GM12878 (cell line): ENCODE data around the gene SLC16A10. TPM values are rescaled to one million over a fixed set of nuclear protein-coding genes. Genes with fewer than 3 reads are reported as not detected.

Experiments
- ATAC-seq: fragments of 200-7000 bp; cut with Tn5 transposase; 3 replicates; pipeline ENCODE4 v1.9.1; 2020; ENCODE audit warnings: mild to moderate bottlenecking, moderate library complexity
- BruUV-seq: library from RNA; stranded (reverse); fragments of 400-500 nt; replicated peaks from 2 replicates; lab custom pipeline; 2021; lab: Mats Ljungman, UMichigan
- CTCF ChIA-PET: fragments of 300-600 bp; sonication (Branson Sonifier 250); formaldehyde crosslinking; extraction: SDS; loops from one replicate; lab custom pipeline; 2021; ENCODE audit warnings: inconsistent platforms; lab: Yijun Ruan, JAX
- POLR2A ChIA-PET: fragments of 350-600 bp; formaldehyde crosslinking; extraction: SDS; loops from one replicate; lab custom pipeline; 2021; ENCODE audit warnings: inconsistent platforms; lab: Charles Lee
- RAD21 ChIA-PET: fragments of 300-600 bp; sonication (Branson Sonifier 250); formaldehyde crosslinking; loops from one replicate; lab custom pipeline; 2023; ENCODE audit warnings: antibody characterized with exemption; ENCODE audit not compliant: unreplicated experiment; lab: Charles Lee
- SMC1A ChIA-PET: fragments of 300-600 bp; sonication (Branson Sonifier 250); formaldehyde crosslinking; loops from one replicate; lab custom pipeline; 2023; ENCODE audit not compliant: unreplicated experiment, uncharacterized antibody; lab: Charles Lee
- DNase-seq: peaks from one replicate; pipeline ENCODE4 v3.0.0-alpha.2; 2011; ENCODE audit warnings: low read depth, low spot score
- FAIRE-seq: peaks from 3 replicates; lab custom pipeline; 2011; peaks lifted over from hg19 to GRCh38; lab: Jason Lieb, UNC
- H2AFZ ChIP-seq: 2 replicates; pipeline ENCODE4 v1.6.0; 2011; ENCODE audit warnings: low read depth, low read length, control low read depth; ENCODE audit not compliant: control insufficient read depth
- H3K27ac ChIP-seq: 2 replicates; pipeline ENCODE4 v1.5.1; 2011; ENCODE audit warnings: control low read depth; ENCODE audit not compliant: control insufficient read depth, insufficient read depth
- H3K27me3 ChIP-seq, 2 experiments: replicated peaks in 1 of 2; 2 replicates each; pipeline versions ENCODE4 v1.6.0 to v1.6.1; 2011; ENCODE audit warnings: low read length in 1 of 2; ENCODE audit not compliant: control insufficient read depth in 2 of 2, insufficient read depth in 2 of 2
- H3K36me3 ChIP-seq, 2 experiments: 2 replicates each; pipeline ENCODE4 v1.5.1; 2011; ENCODE audit warnings: low read length in 1 of 2; ENCODE audit not compliant: control insufficient read depth in 2 of 2, insufficient read depth in 2 of 2
- H3K4me1 ChIP-seq: 2 replicates; pipeline ENCODE4 v1.6.1; 2011; ENCODE audit warnings: mild to moderate bottlenecking, low read length, moderate library complexity, mixed read lengths; ENCODE audit not compliant: control insufficient read depth, insufficient read depth
- H3K4me2 ChIP-seq: 2 replicates; pipeline ENCODE4 v1.6.0; 2011; ENCODE audit warnings: control low read depth; ENCODE audit not compliant: control insufficient read depth, insufficient read depth
- H3K4me3 ChIP-seq: fragments of 200-600 bp; sonication (generic); 2 replicates; pipeline ENCODE4 v1.5.1; 2016
- H3K79me2 ChIP-seq: 2 replicates; pipeline ENCODE4 v1.6.0; 2011; ENCODE audit warnings: low read length; ENCODE audit not compliant: control insufficient read depth, insufficient read depth
- H3K9ac ChIP-seq: 2 replicates; pipeline ENCODE4 v1.8.0; 2011; ENCODE audit warnings: low read length, control low read depth, mixed read lengths; ENCODE audit not compliant: control insufficient read depth, insufficient read depth
- H3K9me3 ChIP-seq: replicated peaks from 3 replicates; pipeline ENCODE4 v1.5.1; 2011; ENCODE audit warnings: mild to moderate bottlenecking, low read length; ENCODE audit not compliant: control insufficient read depth, insufficient read depth
- H4K20me1 ChIP-seq: 2 replicates; pipeline ENCODE4 v1.6.0; 2011; ENCODE audit not compliant: control insufficient read depth, insufficient read depth
- ATF3 ChIP-seq: IDR thresholded peaks from 2 replicates; pipeline ENCODE4 v1.6.1; 2011; ENCODE audit warnings: low read depth, mild to moderate bottlenecking, low read length, moderate library complexity, borderline replicate concordance; ENCODE audit errors: extremely low read depth
- BCL3 ChIP-seq: IDR thresholded peaks from 2 replicates; pipeline ENCODE4 v1.6.1; 2011; ENCODE audit warnings: borderline replicate concordance, low read depth, mild to moderate bottlenecking, moderate library complexity, low read length; ENCODE audit not compliant: insufficient read depth, poor library complexity, severe bottlenecking
- BHLHE40 ChIP-seq, 2 experiments: fragments of 450-650 bp in 1 of 2; IDR thresholded peaks; 2 replicates each; pipeline ENCODE4 v1.6.1; 2011 to 2017; ENCODE audit warnings: low read depth in 2 of 2, borderline replicate concordance in 1 of 2, improper control_type of control experiment in 1 of 2, low read length in 1 of 2, mild to moderate bottlenecking in 1 of 2
- CBFB ChIP-seq: IDR thresholded peaks from 2 replicates; pipeline ENCODE4 v1.6.1; 2016; ENCODE audit warnings: antibody characterized with exemption, low read depth
- CBX3 ChIP-seq: fragments of 200-600 bp; sonication (generic); IDR thresholded peaks from 2 replicates; pipeline ENCODE4 v1.6.1; 2016; ENCODE audit warnings: low read depth, borderline replicate concordance
- CHD1 ChIP-seq: IDR thresholded peaks from 2 replicates; pipeline ENCODE4 v1.6.1; 2012; ENCODE audit warnings: low read depth, low read length, improper control_type of control experiment
- ELK1 ChIP-seq: IDR thresholded peaks from 2 replicates; pipeline ENCODE4 v1.6.1; 2012; ENCODE audit warnings: low read depth, low read length, improper control_type of control experiment
- EP300 ChIP-seq, 2 experiments: fragments of 150-350 bp in 1 of 2; IDR thresholded peaks; 2 replicates each; pipeline ENCODE4 v1.6.1; 2011 to 2012; ENCODE audit warnings: low read depth in 2 of 2, low read length in 2 of 2, borderline replicate concordance in 1 of 2, improper control_type of control experiment in 1 of 2, inconsistent platforms in 1 of 2; ENCODE audit not compliant: control insufficient read depth in 1 of 2
- LARP7 ChIP-seq: fragments of 450-650 bp; IDR thresholded peaks from 2 replicates; pipeline ENCODE4 v1.6.1; 2017; ENCODE audit warnings: mild to moderate bottlenecking
- MTA3 ChIP-seq: IDR thresholded peaks from 2 replicates; pipeline ENCODE4 v1.6.1; 2012; ENCODE audit warnings: low read length, inconsistent platforms, borderline replicate concordance
- NR2C2 ChIP-seq: IDR thresholded peaks from 2 replicates; pipeline ENCODE4 v1.6.1; 2011; ENCODE audit warnings: borderline replicate concordance, low read depth; ENCODE audit not compliant: control insufficient read depth, insufficient read length
- PKNOX1 ChIP-seq: fragments of 450-650 bp; IDR thresholded peaks from 2 replicates; pipeline ENCODE4 v1.6.1; 2016; ENCODE audit warnings: mild to moderate bottlenecking
- POLR2A ChIP-seq: IDR thresholded peaks from 2 replicates; pipeline ENCODE4 v1.6.1; 2011; ENCODE audit warnings: low read depth, mild to moderate bottlenecking, low read length
- RBBP5 ChIP-seq: fragments of 200-600 bp; sonication (generic); conservative IDR thresholded peaks from 2 replicates; pipeline ENCODE4 v1.6.1; 2016
- RCOR1 ChIP-seq: conservative IDR thresholded peaks from 2 replicates; pipeline ENCODE4 v1.6.1; 2012; ENCODE audit warnings: low read depth, low read length, improper control_type of control experiment
- SP1 ChIP-seq: IDR thresholded peaks from one replicate; pipeline ENCODE4 v1.6.1; 2011; ENCODE audit warnings: low read depth, low read length
- SREBF2 ChIP-seq: IDR thresholded peaks from 2 replicates; pipeline ENCODE4 v1.6.1; 2012; ENCODE audit warnings: mild to moderate bottlenecking, low read length
- USF1 ChIP-seq: IDR thresholded peaks from 2 replicates; pipeline ENCODE4 v1.6.1; 2011; ENCODE audit warnings: borderline replicate concordance, low read depth, mild to moderate bottlenecking, moderate library complexity, mixed read lengths, low read length; ENCODE audit not compliant: insufficient read depth; ENCODE audit errors: extremely low read length
- ZNF217 ChIP-seq: fragments of 450-650 bp; IDR thresholded peaks from 2 replicates; pipeline ENCODE4 v1.6.1; 2017; ENCODE audit warnings: antibody characterized with exemption, mild to moderate bottlenecking
- ZNF274 ChIP-seq: IDR thresholded peaks from one replicate; pipeline ENCODE4 v1.8.0; 2011; ENCODE audit not compliant: insufficient read length, insufficient read depth
- WGBS: methylation state at CpG from one replicate; pipeline ENCODE4 v1.1.6; 2016; ENCODE audit warnings: low lambda C conversion rate; ENCODE audit not compliant: insufficient replicate concordance, insufficient coverage; ENCODE audit errors: missing lambda C conversion rate; 5-methylcytosine and 5-hydroxymethylcytosine counted together
- in situ Hi-C: fragments of 300-500 bp; cut with MboI; formaldehyde crosslinking; loops from 9 replicates; pipeline ENCODE4 v1.14.3; 2018; ENCODE audit warnings: mixed read lengths
- intact Hi-C: fragments of 100-400 bp; cut with micrococcal nuclease; formaldehyde crosslinking; loops from one replicate; pipeline ENCODE4 v1.14.2; 2022; ENCODE audit not compliant: unreplicated experiment
- polyA plus RNA-seq, 11 experiments: library from polyadenylated mRNA; depleted of rRNA in 4 of 11; unstranded in 6 of 11; stranded (reverse) in 5 of 11; fragments of >200 nt; fragmentation: Nextera tagmentation in 4 of 11; fragmentation: Illumina TruSeq in 1 of 11; extraction: Ambion mirVana in 4 of 11; extraction: Trizol in 1 of 11; gene quantifications; 1 replicate in 1 of 11; 2 replicates in 10 of 11; pipeline versions ENCODE4 v1.2.1 to v1.2.3, GENCODE V29; 2011 to 2016; ENCODE audit warnings: inconsistent platforms in 2 of 11, missing spikeins in 2 of 11, low read depth in 1 of 11
- total RNA-seq, 4 experiments: library from RNA; depleted of rRNA in 3 of 4; stranded (reverse); fragments of >200 nt in 3 of 4; fragmentation: Illumina TruSeq in 1 of 4; extraction: Trizol in 1 of 4; gene quantifications; 2 replicates each; pipeline versions ENCODE4 v1.2.1 to v1.2.3, GENCODE V29; 2013 to 2021

The SLC16A10 gene
- total and polyA plus RNA-seq, 10 of the 15 experiments (the other 5 are each of a cell fraction or from before 2014, with no cell fraction given), result 2.3 to 19.0 (median 8.0) TPM

GRCh38 chr6:111221804-111222203, 134.5 kb downstream of the SLC16A10 start:
- H3K79me2 ChIP-seq, result no peaks in the 10 kb centered on the region
- in situ Hi-C loops (no loop called here), intact Hi-C loops (no loop called here)
- no peak overlapping the region for H3K4me3 ChIP-seq
- TF ChIP-seq ELK1, result no peak
- TF ChIP-seq SP1, result no peak
- no peak for TF ChIP-seq MTA3
- TF ChIP-seq CBX3, result no peak
- TF ChIP-seq ATF3, result no peak
- no peak for TF ChIP-seq PKNOX1
- TF ChIP-seq BCL3, result no peak
- no peak for TF ChIP-seq CBFB
- no peak for TF ChIP-seq LARP7
- no peak for TF ChIP-seq RBBP5
- TF ChIP-seq BHLHE40 (IDR thresholded peaks at IDR 0.05; ENCODE audit: borderline replicate concordance in 1 of 2, low read depth in 2 of 2, low read length in 1 of 2), result no peak
- TF ChIP-seq CHD1, result no peak
- no peak for TF ChIP-seq SREBF2
- TF ChIP-seq POLR2A, result no peak
- no peak for TF ChIP-seq NR2C2
- no peak for TF ChIP-seq EP300 (IDR thresholded peaks at IDR 0.05; ENCODE audit: borderline replicate concordance in 1 of 2, control insufficient read depth in 1 of 2, low read depth in 2 of 2, low read length in 2 of 2)
- no peak for TF ChIP-seq USF1
- no peak for TF ChIP-seq ZNF217
- TF ChIP-seq ZNF274, result no peak
- TF ChIP-seq RCOR1, result no peak
- CTCF ChIA-PET, result interaction anchor here (0.7 to 2.6 kb wide), 2 partner anchors 13 to 653 kb away, joined by 4 to 16 read pairs; no protein-coding TSS in a partner anchor
- RAD21 ChIA-PET, result interaction anchor here (0.7 kb wide), 1 partner anchor 127 kb away, joined by 3 read pairs; no protein-coding TSS in a partner anchor
- H2AFZ ChIP-seq, result peak overlapping the region; percentile 15
- POLR2A ChIA-PET, result interaction anchor here (0.7 kb wide), 1 partner anchor 435 kb away, joined by 5 read pairs; no protein-coding TSS in a partner anchor
- DNase-seq, result no peak
- SMC1A ChIA-PET, result interaction anchor here (0.7 to 1.0 kb wide), 3 partner anchors 191 to 373 kb away, joined by 3 read pairs; no protein-coding TSS in a partner anchor
- no peak for FAIRE-seq
- no peak for ATAC-seq
- no peak overlapping the region for H3K4me2 ChIP-seq
- H3K27ac ChIP-seq, result no peak overlapping the region
- no peaks in the 10 kb centered on the region for H4K20me1 ChIP-seq
- WGBS, result 22% methylated on average over 4 of the region's 4 CpGs
- peaks cover 4% of the 10 kb centered on the region; the same call in 1 of the 2 replicates for H3K4me1 ChIP-seq
- no TSS peak for BruUV-seq
- H3K36me3 ChIP-seq, result no peaks in the 10 kb centered on the region
- H3K9me3 ChIP-seq, result no peaks in the 10 kb centered on the region
- H3K9ac ChIP-seq, result no peak overlapping the region
- peaks cover 0 to 2% of the 10 kb centered on the region in 2 experiments; a peak in 1 of 4 replicates for H3K27me3 ChIP-seq
